Nephron progenitor cell (in vitro differentiated cells): Measurements from ENCODE around the gene A2M.

Experiments used
- DNase-seq: peaks from one replicate; pipeline ENCODE4 v3.0.0; 2021
- H3K27ac Mint-ChIP-seq: 2 replicates; pipeline ENCODE4 v1.8.0; 2021; ENCODE audit warnings: mild to moderate bottlenecking, moderate library complexity, mixed read lengths
- H3K27me3 Mint-ChIP-seq: 2 replicates; pipeline ENCODE4 v1.8.0; 2021; ENCODE audit warnings: mild to moderate bottlenecking, low read depth, mixed read lengths; ENCODE audit not compliant: poor library complexity
- H3K36me3 Mint-ChIP-seq: 2 replicates; pipeline ENCODE4 v1.8.0; 2021; ENCODE audit warnings: low read depth, mixed read lengths
- H3K4me1 Mint-ChIP-seq: 2 replicates; pipeline ENCODE4 v1.8.0; 2021; ENCODE audit warnings: mixed read lengths
- H3K4me3 Mint-ChIP-seq: 2 replicates; pipeline ENCODE4 v1.8.0; 2021; ENCODE audit warnings: mild to moderate bottlenecking, moderate library complexity, mixed read lengths
- H3K9me3 Mint-ChIP-seq: 2 replicates; pipeline ENCODE4 v1.8.0; 2021; ENCODE audit warnings: mild to moderate bottlenecking, moderate library complexity, mixed read lengths
- CTCF ChIP-seq: fragments of 200-600 bp; sonication (generic); IDR thresholded peaks from 2 replicates; pipeline ENCODE4 v1.5.0; 2021; ENCODE audit warnings: antibody characterized with exemption

A2M gene

GRCh38 chr12:9118158-9118557, 2.4 kb upstream of the A2M start:
- Mint-ChIP-seq H3K27me3 (no peaks in the 10 kb centered on the region), H3K9me3 (no peaks in the 10 kb centered on the region), H3K4me3 (no peak overlapping the region), H3K27ac (no peak overlapping the region), H3K4me1 (peaks cover 11% of the 10 kb centered on the region), H3K36me3 (no peaks in the 10 kb centered on the region)
- no peak for DNase-seq
- TF ChIP-seq CTCF, result no peak

GRCh38 chr12:9114946-9115345, 773 bp downstream of the A2M start:
- Mint-ChIP-seq H3K27me3 (no peaks in the 10 kb centered on the region), H3K9me3 (no peaks in the 10 kb centered on the region), H3K4me1 (peaks cover 11% of the 10 kb centered on the region), H3K36me3 (no peaks in the 10 kb centered on the region), H3K27ac (no peak overlapping the region), H3K4me3 (no peak overlapping the region)
- DNase-seq, result no peak
- no peak for TF ChIP-seq CTCF

GRCh38 chr12:9113987-9114309, 1.8 kb downstream of the A2M start:
- Mint-ChIP-seq H3K4me1 (peaks cover 11% of the 10 kb centered on the region), H3K9me3 (no peaks in the 10 kb centered on the region), H3K27me3 (no peaks in the 10 kb centered on the region), H3K4me3 (no peak overlapping the region), H3K36me3 (no peaks in the 10 kb centered on the region), H3K27ac (no peak overlapping the region)
- no peak for TF ChIP-seq CTCF
- no peak for DNase-seq

- Mint-ChIP-seq H3K4me1 (peaks cover 11% of the 10 kb centered on the region), H3K4me3 (no peak overlapping the region), H3K36me3 (no peaks in the 10 kb centered on the region), H3K27me3 (no peaks in the 10 kb centered on the region), H3K27ac (no peak overlapping the region), H3K9me3 (no peaks in the 10 kb centered on the region)
- no peak for DNase-seq
- TF ChIP-seq CTCF, result no peak
These were observed 2.3 kb downstream of the A2M start for GRCh38 chr12:9113296-9113986.

DNA sequence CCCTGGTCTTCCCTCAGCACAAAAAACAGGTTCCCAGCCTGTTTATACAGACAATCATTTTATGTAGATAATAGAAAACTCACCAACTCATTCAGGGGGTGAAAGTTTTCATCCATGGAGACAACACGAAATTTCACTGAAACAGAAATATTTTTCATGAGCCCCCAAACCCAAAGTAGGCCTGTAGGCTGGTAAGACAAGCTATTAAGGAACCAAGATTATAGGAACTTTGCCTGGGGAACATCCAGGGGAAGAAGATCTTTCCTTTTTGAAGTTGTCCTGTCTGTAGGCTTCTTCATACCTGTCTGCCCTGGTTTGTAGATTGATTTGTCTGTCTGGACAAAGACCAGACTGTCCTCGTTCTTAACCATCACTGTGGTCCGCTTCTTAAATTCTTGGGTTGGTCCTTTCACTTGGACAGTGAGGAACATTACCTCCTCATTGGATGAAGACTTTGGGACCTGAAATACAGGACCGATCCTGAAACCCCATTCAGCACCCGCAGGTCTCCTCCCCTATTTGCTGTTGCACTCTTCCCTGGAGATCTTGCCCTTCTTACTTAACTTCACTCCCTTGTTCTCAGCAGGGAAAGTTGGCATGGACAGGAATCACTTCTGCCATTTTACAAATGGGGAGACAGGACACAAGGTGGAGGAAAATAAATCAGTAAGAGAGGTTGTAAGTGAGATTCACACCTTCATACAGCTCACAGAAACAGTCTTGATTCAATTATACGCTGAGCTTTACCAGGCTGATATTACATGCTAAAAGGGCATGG, 3.5 kb downstream of the A2M start:
- no peaks in the 10 kb centered on the region for H3K36me3 Mint-ChIP-seq
- peaks cover 11% of the 10 kb centered on the region for H3K4me1 Mint-ChIP-seq
- H3K4me3 Mint-ChIP-seq, result no peak overlapping the region
- H3K27ac Mint-ChIP-seq, result no peak overlapping the region
- TF ChIP-seq CTCF, result no peak
- peaks cover 2% of the 10 kb centered on the region for H3K27me3 Mint-ChIP-seq
- H3K9me3 Mint-ChIP-seq, result no peaks in the 10 kb centered on the region
- no peak for DNase-seq

- peaks cover 2% of the 10 kb centered on the region for H3K27me3 Mint-ChIP-seq
- no peak overlapping the region for H3K4me3 Mint-ChIP-seq
- H3K27ac Mint-ChIP-seq, result no peak overlapping the region
- peaks cover 11% of the 10 kb centered on the region for H3K4me1 Mint-ChIP-seq
- no peaks in the 10 kb centered on the region for H3K36me3 Mint-ChIP-seq
- TF ChIP-seq CTCF, result no peak
- DNase-seq, result no peak
- H3K9me3 Mint-ChIP-seq, result no peaks in the 10 kb centered on the region
These were observed 4.2 kb downstream of the A2M start for GRCh38 chr12:9111525-9111924.
